Stimulated activated CD8-positive, alpha-beta memory T cell treated with anti-CD3 and anti-CD28 coated beads, Interleukin-15, amount 100 ng/mL, for 48 hours (primary cell): ENCODE results near the gene SLC52A3.

Experiments used
- DNase-seq, 2 donors: peaks; one replicate each; pipeline ENCODE4 v3.0.0-alpha.2; 2020; ENCODE audit warnings: low read depth in 2 of 2

Gene SLC52A3

DNA sequence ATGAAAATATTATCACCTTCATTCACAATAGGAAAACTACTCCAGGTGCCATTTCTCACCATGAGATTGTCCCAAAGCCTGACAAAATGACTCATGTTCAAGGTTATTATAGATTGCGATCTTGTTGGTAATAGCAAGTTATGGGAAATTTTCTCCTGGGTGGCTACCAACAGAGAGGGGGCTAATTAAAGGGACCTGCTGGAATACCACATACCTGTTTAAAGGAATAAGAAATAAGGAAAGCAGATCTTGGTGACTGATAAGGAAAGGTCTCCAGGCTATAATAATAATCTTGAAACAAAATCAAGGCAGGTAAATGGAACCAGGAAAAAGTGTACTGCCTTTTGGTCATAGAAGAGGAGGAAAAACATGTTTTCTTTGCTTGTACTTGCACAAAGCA, 1.4 kb downstream of the SLC52A3 start:
- DNase-seq, result no peak

DNA sequence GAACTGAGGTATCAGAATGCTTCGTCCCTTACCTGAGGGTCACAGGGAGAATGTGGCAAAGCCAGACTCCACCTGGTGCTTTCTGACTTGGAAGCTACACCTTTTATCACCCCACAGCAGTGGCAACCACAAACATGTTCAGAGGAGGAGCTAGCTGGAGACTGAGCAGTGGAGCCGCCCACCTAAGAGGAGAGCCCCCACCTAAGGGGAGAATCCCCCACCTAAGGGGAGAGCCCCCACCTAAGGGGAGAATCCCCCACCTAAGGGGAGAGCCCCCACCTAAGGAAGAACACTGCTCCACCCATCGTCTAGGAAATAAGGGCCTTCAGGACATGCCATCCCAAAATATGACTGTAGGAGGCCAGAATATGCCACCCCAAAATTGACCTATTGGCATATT, 4.0 kb downstream of the SLC52A3 start:
- DNase-seq, result no peak

DNA sequence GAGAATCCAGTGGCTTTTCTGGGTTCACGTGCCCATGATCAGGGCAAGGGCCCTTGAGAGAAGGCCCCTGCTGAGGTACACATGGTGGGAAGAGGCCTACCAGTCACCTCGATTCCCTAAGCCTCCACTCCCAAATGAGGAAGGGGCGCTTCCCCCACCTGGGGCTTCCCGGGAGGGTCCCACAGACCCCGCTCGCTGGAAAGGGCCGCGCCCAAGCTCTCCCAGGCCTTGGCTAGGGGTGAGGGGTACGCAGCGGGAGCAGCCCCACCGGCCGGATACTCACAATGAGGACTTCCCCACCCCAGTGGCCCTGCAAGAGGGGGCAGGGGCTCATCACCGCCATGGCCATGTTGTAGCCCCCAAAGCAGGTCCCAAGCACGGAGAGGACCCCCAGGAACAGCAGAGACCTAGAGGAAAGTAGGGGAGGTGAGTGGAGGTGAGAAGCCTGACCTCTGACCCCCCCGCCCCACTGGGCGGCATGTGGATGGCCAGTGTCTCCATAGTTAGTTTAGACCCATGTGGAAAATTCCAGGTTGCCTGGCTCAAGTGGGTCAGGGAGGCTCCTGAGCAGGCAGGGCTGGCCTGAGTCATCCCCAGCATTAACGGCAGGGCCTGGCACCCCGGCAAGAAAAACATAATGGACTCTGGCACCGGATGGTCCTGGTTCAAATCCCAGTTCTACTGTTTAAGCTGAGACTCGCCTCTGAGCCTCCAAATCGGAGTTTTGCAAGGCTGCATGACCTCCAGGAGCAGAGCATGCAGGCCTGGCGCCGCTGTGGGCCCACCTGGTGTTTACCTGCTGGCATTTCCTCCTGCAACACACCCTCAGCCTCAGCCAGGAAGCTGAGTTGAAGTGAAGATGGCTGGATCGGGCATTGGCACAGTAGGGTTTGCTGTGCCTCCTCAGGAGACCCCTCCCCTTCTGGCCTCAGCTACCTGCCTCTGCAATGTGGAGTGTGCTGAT, 6.6 kb downstream of the SLC52A3 start:
- DNase-seq, result no peak

DNA sequence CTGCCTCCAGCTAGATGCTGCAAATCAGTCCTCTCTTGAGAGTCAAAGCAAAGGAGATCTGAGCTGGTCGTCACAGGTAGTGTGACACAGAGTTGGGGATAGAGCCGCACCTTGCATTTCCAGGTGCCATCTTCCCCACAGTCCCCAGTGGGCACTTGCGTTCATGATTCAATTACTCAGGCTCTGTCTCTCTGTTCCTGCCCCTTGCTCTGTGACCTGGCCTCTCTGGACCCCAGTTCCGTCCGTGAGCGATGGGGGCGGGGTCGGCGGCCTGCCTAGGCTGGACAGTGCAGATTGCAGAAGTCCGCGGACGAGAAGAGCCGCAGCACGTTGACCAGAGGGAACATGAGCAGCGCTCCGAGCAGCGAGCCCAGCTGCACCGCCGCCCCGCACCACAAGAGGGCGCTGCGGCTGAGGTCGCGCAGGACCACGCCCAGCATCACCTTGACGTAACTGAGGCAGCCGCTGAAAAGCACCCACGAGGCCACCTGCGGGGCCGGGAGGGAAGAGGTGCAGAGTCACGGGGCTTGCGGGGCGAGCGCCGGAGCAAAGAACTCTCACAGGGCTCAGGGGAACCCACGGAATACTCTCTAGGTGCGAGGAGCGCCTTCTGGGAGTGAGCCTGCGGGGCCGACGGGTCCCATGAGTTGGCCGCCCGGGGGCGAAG, 7.4 kb downstream of the SLC52A3 start:
- DNase-seq, result peak; percentile 15 to 21

DNA sequence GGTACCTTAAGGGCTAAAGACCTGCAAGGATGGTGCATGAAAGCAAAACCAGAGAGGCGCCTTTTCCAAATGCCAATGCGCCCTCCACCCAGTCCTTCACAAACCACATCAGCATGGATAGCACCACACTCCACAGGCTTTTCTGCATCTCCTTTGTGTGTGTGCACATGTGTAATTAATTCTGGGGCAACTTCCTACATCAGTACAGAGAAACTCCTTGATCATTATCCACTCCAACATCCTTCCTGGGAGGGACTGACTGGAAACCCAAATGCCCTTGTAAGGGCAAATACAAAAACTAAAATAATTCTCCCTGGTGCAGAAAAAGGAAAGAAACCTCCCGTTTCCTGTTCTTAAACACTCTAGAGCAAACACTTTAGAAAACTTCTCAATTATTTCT, 10.8 kb downstream of the SLC52A3 start:
- no peak for DNase-seq

DNA sequence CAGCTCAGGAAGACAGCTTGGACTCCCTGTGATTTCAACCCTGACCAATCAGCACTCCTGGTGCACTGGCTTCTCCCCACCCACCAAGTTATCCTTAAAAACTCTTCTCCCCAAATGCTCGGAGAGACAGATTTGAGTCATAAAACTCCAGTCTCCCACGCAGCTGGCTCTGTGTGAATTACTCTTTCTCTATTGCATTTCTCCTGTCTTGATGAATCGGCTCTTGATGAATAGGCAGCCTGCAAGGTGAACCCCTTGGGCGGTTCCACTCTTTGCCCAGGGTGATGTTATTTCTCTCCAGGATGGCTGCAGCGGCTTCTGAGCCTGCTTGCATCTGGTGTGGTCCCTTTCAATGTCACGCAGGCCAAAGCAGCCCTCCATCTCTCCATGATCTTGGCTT, 12.4 kb downstream of the SLC52A3 start:
- DNase-seq, result no peak

DNA sequence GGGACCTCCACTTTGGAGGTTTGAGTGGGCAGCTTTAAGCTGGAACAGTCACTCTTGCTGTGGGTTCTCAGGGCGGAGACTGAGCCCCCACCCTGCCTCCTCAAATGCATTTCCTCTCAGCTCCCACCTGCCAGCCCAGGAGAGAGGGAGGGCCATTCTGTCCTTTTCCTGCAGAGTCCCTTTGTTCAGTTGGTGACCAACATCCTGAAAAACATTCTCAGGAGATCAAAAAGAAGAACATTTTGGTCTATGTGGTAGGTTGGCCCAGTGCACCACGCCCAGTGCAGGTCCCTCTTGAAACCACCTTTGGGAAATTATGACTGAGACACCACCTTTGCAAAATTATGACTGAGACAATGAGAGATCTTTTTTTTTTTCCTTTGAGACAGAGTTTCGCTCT, 13.4 kb downstream of the SLC52A3 start:
- no peak for DNase-seq

DNA sequence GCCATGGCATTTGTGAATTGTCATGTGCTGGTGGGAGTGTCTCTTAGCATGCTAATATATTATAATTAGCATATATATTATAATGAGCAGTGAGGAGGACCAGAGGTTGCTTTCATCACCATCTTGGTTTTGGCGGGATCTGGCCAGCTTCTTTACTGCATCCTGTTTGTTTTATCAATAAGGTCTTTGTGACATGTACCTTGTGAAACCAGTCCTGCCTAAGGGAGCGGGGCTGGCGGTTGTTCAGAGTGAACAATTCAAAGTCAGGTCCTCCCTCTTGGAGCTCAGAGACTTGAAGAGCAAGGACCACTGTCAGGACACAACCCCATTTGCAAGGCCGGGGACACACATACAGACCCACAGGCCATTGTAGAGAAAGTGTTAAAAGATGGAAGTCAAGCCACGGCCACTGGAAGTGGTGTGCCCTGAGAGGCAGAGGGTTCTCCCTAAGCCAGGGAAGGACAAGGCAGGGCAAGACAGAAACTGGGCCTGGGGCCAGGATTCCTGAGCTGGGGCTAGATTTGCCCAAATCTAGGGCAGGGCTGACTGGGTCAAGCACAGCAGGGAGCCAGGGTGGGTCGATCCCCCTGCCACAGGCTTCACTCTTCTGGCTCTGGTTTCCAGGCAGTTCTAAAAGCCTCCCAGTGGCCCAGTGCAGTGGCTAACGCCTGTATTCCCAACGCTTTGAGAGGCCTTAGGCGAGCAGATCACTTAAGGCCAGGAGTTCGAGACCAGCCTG, 14.2 kb downstream of the SLC52A3 start:
- DNase-seq, result no peak

DNA sequence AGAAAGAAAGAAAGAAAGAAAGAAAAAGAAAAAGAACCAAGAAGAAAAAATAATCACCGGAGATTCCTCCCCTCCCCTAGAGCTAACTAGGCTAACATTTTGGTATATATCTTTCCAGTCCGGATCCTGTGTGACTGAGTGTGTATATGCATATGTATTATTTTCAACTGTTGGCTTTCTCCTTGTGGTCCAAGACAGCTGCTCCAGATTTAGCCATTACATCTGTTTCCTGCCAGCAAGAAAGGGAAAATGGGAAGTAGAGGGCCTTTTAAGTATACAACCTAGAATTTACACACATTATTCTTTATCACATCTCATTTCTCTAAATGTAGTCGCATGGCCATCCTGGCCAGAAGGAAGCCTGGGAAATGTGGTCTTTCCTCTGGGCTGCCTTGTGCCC, 15.2 kb downstream of the SLC52A3 start:
- no peak for DNase-seq

DNA sequence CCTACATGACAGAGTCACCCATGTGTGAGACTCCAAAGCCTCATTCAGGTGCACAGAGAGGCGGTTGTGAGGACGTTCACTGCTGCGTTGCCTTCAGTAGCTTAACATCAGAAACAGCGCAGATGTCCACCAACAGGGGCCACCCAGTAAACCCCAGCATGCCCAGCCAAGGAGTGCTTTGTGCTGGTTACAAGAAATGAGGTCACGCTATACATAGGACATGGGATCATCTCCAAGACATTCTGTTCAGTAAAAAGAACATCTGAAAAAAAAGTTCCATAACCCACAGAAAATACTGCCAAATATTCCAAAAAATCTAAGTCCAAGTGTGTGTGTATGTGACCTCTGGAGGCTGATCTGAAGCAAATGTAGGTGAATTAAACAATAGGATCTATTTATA, 16.0 kb downstream of the SLC52A3 start:
- no peak for DNase-seq

DNA sequence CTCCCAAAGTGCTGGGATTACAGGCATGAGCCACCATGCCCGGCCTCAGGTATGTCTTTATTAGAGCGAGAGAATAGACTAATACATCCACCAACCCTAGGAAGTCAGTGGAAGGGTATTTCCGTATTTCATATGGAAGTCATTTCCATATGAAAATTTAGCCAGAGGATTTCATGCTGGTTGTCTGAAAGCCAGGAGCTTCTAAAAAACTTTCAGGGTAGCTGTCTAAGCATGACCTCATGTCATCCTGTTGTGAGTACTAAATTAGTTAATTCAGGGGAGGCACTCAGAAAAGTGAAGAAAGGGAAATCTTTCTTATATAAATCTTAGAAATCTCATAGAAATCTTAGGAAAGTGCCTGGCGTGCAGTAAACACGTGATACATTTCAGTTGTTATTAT, 16.5 kb downstream of the SLC52A3 start:
- DNase-seq, result no peak

DNA sequence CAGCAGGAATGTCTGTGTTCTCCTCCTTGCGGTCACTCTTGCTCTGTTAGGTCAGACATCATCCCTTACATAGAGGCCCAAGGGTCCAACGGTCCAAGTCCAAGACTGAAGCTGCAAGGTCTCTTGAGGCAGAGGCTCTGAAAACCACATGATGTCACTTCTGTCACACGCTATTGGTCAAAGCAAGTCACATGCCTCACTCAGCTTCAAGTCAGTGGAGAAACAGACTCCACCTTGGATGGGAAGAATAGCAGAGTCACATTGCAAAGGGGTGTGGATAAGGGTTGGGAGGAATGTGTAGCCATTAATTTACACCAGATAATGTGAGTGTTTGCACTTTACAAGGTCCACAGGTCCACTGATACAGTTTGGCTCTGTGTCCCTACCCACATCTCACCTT, 17.5 kb downstream of the SLC52A3 start:
- DNase-seq, result no peak

DNA sequence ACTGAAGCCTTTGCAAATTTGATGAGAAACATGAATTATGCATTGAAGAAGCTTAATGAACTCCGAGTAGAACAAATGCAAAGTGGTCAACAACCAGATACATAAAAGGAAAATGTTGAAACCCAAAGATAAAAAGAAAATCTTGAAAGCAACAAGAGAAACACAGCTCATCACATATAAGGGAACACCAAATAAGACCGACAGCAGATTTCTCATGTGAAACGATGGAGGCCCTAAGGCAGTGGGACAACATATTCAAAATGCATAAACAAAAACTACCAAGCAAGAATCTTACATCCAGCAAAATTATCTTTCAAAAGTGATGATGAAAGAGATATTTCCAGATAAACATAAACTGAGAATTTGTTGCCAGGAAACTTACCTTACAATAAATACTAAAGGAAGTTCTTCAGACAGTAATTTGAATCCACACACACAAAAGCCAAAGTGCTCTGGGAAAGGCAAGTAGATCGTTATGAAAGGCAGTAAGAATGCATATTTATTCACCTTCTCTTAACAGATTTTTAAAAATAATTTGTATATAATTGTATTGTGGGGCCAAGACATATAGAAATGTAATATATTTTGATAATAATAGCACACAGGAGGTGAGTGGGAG, 22.5 kb downstream of the SLC52A3 start:
- DNase-seq, result no peak

DNA sequence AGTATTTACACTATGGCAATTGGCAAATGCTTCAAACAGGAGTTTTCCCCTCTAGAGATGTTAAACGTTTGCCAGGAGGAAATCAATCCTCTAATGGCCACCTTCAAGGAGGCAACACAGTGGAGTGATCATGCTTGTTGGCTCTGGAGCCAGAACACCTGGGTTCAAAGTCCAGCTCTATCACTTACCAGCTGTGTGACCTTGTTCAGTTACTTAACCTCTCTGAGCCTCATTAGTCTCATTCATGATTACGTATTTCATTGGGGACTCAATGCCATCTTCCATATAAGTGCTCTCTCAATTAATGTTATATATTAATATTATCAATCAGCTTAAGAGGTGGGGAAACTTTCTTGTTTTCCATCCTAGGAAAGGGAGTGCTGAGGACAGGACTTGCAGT, 26.1 kb downstream of the SLC52A3 start:
- no peak for DNase-seq

DNA sequence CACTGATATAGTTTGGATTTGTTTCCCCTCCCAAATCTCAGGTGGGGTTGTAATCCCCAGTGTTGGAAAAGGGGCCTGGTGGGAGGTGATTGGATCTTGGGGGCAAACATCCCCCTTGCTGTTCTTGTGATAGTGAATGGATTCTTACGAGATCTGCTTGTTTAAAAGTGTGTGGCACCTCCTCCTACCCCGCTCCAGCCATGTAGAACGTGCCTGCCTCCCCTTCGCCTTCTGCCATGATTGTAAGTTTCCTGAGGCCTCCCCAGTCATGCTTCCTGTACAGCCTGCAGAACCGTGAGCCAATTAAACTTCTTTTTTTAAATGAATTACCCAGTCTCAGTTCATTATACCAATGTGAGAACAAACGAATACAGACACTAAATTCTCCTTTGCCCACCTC, 26.7 kb downstream of the SLC52A3 start:
- no peak for DNase-seq

DNA sequence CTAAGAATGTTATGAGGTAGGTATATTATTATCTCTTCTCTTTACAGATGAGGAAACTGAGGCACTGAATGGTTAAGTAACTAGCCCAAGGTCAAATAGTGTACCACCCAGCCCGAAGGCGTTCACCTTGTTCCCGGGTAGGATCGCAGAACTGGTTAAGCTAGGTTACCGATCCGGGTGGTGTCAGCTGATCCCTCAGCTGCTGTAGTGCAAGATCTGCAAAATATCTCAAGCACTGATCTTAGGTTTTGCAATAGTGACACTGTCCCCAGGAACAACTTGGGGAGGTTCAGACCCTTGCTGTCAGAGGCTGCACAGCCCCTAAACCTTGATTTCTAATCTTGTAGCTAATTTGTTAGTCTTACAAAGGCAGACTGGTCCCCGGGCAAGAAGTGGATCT, 28.1 kb downstream of the SLC52A3 start:
- no peak for DNase-seq

DNA sequence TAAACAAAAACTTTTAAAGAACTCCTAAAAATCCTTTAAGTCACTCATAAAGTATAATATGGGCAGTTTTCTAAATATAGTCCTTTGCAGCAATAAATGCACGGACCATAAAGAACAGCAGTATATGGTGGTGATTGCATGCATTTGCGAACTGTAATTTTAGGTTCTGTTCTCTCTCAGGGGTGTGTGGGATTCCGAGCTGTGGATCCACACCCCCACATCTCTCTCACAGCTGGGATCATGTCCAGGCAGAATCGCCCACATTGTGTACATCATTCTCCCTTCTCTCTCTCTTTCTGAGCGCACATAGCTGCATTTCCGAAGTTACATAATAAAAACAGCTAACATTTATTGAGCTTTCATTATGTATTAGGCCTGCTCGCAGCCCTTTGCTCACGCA, 28.6 kb downstream of the SLC52A3 start:
- no peak for DNase-seq

DNA sequence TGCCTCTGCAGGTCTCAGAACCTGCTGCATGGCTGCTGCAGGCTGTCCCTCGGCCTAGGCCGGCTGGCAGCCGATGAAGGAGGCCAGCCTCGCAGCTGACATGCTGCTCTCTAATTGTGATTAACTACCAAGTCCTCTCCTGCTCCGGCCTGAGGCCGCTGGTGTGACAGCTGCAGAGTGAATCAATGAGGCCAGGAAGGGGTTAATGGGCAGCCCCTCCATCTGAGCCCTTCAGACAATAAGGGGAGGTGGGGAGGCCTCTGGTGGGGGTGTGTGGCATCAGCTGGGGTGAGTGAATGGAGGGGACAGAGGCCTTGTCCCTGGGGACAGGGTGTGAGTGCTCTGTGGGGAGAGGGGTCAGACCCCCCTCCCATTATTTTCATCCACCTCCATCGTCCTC, 34.4 kb downstream of the SLC52A3 start:
- DNase-seq, result no peak

DNA sequence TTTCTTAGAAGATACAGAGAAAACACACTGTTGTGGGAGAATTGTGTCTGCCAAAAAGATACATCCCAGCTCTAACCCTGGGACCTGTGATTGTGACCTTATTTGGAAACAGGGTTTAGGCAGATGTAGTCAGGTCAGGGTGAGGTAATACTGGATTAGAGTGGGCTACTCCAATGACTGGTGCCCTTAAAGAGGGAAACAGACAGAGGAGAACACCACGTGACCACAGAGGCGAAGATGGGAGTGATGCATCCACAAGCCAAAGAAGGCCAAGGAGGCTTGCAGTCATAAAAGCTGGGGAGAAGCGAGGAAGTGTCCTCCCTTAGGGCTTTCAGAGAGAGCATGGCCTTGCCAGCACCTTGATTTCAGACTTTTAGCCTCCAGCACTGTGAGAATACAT, 35.6 kb downstream of the SLC52A3 start:
- DNase-seq, result no peak

DNA sequence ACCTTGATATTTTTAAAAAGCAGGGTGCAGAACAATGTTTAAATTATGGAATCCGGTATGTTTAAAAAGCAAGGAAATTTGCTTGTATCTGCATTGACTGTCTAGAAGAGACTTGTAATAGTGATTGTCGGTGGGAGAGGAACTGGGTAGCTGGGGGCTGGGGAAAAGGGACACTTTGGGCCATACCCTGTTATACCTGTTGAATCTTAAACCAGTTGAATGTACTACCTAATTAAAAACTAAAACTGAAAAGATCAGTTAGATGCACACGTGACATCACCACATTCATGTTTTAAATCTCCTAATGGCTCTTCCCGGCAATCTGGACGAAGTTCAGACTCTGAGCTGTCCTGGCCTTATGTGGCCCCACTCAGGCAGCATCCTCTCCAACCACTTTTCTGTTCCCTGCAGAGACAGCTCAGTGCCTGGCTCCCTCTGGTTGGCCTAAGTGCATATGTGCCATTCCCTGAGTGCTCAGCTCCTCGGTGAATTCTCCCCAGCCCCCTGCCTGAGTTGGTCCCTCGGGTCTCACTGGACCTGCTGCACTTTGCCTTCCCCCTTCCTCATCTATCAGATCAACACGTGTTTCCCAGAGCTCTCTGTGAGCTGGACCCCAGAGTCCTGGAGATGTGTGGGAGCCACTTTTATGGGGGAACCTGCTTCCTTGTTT, 36.3 kb downstream of the SLC52A3 start:
- DNase-seq, result no peak

DNA sequence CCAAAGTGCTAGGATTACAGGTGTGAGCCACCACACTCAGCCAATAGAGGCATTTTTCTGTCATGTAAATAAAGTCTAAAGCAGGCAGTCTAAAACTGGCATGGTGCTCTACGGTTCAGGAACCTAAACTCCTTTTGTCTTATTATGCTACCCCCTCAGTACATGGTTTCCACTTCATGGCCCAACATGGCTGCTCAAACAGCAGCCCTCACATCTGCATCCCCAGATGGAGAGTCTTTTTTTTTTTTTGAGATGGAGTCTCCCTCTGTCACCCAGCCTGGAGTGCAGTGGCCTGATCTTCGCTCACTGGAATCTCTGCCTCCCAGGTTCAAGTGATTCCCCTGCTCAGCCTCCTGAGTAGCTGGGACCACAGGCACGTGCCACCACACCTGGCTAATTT, 38.3 kb downstream of the SLC52A3 start:
- DNase-seq, result no peak
